HG02981 (cell line): Measurements from ENCODE around the gene GUCY2D.

ENCODE experiments used
- ATAC-seq: cut with Tn5 transposase; IDR thresholded peaks from one replicate; pipeline ENCODE4 v1.9.1; 2021; ENCODE audit warnings: mild to moderate bottlenecking, moderate library complexity; ENCODE audit not compliant: unreplicated experiment

Gene GUCY2D

DNA sequence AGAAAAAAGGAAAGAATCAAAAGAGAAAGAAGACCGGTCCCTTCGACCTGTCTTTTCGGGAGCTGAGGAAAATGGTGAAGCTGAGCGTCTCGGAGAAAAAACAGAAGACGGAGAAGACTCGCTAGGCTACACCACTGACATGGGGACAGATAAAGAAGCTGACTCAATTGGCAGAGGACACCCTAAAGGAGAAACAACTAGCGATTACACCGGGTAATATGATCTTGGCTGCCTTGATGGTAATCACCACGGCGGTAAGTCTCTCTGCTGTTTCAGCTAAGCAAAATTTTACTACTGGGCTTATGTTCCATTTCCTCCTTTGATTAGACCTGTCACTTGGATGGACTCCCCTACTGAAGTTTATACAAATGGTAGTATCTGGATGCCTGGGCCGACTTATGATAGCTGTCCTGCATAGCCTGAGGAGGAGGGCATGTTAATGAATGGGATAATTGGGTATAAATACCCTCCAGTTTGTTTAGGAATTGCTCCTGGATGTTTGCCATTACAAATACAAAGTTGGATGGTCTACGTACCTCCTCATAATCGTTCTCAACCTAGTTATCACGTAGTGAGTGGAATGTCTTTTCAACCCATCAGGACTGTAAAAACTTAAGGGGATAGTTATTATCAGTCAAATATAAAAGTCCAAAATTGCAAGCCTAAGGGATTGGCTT, 60.5 kb downstream of the GUCY2D start:
- no peak for ATAC-seq

DNA sequence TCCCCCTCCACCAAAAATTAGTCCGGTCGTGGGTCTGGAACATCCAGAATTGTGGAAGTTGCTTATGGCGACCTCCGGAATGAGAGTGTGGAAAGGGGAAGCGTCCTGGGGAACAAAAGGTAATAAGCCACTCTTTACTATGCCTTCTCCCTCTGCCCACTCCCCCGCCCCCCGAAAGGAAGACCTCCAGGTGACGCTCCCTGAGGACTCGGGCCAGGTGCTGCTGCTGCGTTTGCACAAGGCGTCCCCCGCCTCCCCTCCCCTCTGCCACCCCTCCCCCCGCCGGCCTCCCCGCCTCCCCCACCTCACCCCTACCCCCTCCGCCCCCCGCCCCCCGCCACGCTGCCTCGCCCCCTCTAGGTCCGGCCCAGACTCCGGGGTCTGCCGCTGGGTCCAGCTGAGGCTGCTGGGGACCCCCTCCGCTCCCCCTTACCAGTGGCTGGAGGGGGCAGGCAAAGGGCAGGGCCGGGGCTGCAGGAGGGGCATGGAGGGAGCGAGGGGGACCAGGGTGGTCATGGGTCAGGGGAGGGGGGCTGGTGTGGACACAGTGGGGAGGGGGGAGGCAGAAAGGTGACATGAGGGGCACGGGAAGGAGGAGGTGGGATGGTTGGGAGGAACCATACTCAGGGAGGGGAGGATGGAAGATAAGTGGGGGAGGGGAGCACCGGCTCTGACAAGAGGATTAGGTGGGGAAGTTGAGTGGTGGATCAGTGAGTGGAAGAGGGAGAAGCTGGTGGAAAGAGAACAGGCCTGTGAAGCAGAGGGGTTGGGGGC, 61.5 kb downstream of the GUCY2D start:
- no peak for ATAC-seq

GRCh38 chr17:8064561-8065019, 62.2 kb downstream of the GUCY2D start:
- no peak for ATAC-seq

DNA sequence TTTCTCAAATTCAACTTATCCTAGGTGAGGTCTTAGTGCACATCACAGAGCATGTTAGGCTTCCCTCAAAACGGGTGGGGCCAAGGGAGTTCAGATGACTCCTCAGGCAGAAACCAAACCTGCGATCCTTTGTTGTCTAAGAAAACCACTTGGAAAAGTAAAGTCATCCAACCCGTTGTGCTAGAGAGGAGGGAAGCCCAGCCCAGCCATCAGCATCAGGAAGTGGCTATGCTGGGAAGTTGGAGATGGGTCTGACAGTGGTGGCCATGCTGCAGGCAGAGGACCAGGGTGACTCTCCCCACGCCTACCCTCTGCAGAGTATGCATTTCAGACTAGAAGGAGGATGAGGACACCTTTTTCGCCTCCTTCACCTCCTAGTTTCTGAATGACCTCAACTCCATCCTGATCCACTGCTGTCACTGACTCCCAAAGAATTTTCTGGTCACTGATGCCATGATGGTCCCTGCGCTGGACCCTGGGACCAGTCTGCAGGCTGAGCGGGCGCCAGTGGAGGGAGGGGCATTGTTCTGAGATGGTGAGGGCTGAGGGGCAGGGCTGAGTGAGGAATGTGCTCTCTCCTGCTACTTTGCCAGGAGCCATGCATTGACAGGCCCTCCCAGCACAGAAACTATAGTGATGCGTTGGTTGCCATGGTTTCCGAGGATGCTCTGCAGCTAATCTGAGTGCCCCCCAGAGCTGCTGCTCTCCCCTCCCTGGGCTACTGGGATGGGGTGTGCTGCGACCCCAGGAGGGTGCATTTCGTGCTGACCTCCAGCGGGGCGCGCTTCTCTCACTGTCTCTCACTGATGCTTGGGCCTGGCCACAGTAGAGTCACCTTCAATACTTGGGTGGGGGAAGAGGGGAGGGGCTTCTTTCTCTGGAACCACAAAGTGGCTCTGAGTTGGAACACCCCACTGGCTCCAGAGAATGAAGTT, 64.7 kb downstream of the GUCY2D start:
- ATAC-seq: no peak

DNA sequence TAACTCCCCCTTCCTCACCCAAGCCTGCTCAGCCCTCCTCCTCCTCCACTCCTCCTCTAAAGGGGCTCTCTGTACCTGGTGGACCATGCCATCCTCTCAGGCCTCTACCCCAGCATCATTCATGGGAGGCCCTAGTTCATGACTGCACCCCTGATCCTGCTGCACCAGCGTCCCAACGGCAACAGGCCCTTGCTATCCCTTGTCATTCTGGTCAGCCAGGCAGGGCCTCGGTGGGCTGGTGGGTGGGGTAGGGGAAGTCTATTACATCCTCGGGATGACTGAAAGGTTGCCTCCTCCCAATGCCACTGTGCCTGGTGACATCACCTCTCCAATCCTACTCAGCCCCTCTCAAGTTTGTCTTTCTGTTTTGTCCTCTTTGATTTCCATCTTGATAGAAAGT, 65.4 kb downstream of the GUCY2D start:
- ATAC-seq: no peak

DNA sequence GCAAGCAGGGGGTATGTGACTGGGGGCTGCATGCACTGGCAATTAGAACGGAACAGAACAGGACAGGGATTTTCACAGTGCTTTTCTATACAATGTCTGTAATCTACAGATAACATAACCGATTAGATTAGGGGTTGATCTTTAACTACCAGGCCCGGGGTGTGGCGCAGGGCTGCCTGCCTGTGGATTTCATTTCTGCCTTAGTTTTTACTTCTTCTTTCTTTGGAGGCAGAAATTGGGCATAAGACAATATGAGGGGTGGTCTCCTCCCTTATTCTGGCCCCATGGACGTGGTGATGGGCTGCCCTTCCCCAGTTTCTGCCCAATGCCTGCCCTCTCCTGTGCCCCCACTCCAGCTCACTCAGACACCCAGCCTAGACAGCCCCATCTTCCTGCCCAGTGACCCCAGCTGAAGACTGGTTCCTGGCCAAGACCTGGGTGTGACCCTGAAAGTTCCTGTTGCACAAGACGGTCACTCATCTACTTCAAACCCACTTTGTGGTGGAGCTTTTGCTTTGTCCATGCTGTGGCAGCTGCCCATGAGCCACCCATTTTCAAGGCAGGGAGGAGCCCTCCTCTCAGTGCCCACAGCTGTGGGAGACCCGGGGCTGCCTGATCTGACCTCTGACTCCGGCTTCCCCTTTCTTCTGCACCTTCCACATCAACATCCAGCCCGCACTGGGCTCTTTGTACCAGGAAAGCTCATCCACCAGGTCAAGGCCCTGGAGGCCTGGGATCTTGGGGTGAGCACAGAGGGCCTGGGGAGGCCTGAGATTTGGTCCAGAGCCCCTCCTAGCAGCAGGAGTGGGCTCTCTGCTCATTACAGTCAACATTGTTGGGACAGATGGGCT, 66.5 kb downstream of the GUCY2D start:
- no peak for ATAC-seq

GRCh38 chr17:8069587-8069860, 67.1 kb downstream of the GUCY2D start:
- ATAC-seq: no peak
